Measurements from ENCODE around the gene APBB1IP. TPM values are rescaled to one million over a fixed set of nuclear protein-coding genes. Genes with fewer than 3 reads are reported as not detected.

The APBB1IP gene
- total and polyA plus RNA-seq, 11 donors = 0.81 to 19.6 (median 1.7) TPM

DNA sequence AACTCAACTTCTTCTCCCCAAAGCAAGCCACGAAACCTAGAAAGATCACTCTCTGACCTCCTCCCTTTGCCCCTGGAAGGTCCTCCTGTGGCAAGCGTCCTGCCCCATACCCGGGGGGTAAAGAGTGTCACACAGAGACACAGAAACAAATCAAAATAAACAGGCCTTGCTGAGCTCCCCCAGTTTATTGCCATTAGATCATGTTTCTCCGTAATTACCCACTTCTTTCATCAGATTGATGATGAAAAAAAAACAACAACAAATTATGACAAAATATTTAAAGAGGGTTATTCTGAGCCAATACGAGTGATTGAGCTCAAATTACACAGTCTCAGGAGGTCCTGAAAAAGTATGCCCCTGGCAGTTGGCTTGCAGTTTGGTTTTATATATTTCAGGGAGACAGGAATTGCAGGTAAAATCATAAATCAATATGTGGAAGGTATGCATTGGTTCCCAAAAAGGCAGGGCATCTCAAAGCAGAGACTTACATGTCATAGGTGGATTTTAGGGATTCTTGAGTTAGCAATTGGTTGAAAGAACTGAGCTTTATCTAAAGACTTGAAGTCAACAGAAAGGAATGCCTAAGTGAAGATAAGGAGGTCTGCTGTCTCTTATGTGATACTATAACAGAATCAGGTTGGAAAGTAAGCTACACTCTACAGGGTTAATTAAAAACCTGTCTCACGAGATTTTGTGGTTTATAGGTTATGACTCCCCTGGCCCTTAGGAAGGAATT, 86.2 kb downstream of the APBB1IP start:
- Histone ChIP-seq H3K27me3 (no peaks in the 10 kb centered on the region), H3K27ac (no peak overlapping the region), H3K4me3 (no peak overlapping the region), H3K9me3 (peaks cover 0 to 10% (median 0%) of the 10 kb centered on the region in 12 donors), H3K4me1 (peaks cover 0 to 17% (median 0%) of the 10 kb centered on the region in 12 donors), H3K36me3 (peaks cover 0 to 35% (median 0%) of the 10 kb centered on the region in 9 donors)
- intact Hi-C loops (cut with DNase I) = no loop called here
- no peak for TF ChIP-seq POLR2A (IDR thresholded peaks at IDR 0.05)
- TF ChIP-seq, protein P1, sequence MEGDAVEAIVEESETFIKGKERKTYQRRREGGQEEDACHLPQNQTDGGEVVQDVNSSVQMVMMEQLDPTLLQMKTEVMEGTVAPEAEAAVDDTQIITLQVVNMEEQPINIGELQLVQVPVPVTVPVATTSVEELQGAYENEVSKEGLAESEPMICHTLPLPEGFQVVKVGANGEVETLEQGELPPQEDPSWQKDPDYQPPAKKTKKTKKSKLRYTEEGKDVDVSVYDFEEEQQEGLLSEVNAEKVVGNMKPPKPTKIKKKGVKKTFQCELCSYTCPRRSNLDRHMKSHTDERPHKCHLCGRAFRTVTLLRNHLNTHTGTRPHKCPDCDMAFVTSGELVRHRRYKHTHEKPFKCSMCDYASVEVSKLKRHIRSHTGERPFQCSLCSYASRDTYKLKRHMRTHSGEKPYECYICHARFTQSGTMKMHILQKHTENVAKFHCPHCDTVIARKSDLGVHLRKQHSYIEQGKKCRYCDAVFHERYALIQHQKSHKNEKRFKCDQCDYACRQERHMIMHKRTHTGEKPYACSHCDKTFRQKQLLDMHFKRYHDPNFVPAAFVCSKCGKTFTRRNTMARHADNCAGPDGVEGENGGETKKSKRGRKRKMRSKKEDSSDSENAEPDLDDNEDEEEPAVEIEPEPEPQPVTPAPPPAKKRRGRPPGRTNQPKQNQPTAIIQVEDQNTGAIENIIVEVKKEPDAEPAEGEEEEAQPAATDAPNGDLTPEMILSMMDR (IDR thresholded peaks at IDR 0.05) = no peak
- WGBS, 4 donors = 45 to 51% (median 46%) methylated on average over 6 of the region's 6 CpGs
- ATAC-seq (no peak), DNase-seq (no peak)

DNA sequence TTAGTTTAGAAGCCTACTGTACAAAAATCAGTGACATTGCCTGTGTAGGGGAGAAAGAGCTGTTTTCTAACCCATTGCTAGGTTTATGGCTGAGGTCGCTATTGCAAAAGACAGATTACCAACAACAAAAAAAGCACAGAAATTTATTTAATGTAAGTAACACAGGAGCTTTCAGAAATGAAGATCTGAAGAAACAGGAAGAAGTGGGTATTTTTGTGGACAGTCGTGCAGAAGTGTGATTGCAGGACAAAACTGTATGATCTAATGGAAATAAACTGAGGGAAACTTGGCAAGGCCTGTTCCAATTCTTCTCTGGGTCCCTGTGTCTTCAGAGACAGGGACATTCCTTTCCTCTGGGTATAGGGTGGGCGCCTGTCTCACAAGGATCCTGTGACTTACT, 87.4 kb downstream of the APBB1IP start:
- H3K36me3 ChIP-seq = peaks cover 0 to 36% (median 0%) of the 10 kb centered on the region in 9 donors
- H3K27me3 ChIP-seq = no peaks in the 10 kb centered on the region
- peaks cover 0 to 19% (median 0%) of the 10 kb centered on the region in 12 donors for H3K4me1 ChIP-seq
- peak overlapping the region in 1 of 12 donors; percentile 24 for H3K27ac ChIP-seq
- H3K4me3 ChIP-seq = no peak overlapping the region
- ATAC-seq (no peak), DNase-seq (no peak)
- intact Hi-C loops (cut with DNase I) = no loop called here
- H3K9me3 ChIP-seq = no peaks in the 10 kb centered on the region
- WGBS, 4 donors = 55 to 61% (median 59%) methylated on average over 3 of the region's 3 CpGs
- TF ChIP-seq POLR2A (IDR thresholded peaks at IDR 0.05) = no peak
- TF ChIP-seq, protein P1 (IDR thresholded peaks at IDR 0.05) = no peak

DNA sequence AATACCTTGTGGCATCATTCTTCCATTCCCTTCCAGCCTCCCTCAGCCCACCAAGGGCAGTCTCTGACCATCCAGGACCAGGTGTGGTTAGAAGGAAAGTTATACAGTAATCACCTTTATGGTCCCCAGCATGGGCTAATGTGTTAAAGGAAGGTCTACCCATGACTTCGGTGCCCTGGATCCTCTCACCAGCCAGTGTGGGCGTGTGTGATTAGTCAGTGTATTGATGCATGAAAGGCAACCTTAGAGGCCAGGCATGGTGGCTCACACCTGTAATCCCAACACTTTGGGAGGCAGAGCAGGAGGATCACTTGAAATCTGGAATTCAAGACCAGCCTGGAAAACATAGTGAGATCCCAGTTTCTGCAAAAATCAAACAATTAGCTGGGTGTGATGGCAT, 88.9 kb downstream of the APBB1IP start:
- H3K27ac ChIP-seq = no peak overlapping the region
- WGBS, 4 donors = 79 to 93% (median 84%) methylated on average over 2 of the region's 2 CpGs
- H3K9me3 ChIP-seq = no peaks in the 10 kb centered on the region
- no peaks in the 10 kb centered on the region for H3K27me3 ChIP-seq
- H3K4me3 ChIP-seq = no peak overlapping the region
- intact Hi-C loops (cut with DNase I) = no loop called here
- H3K4me1 ChIP-seq = peaks cover 0 to 19% (median 0%) of the 10 kb centered on the region in 12 donors
- ATAC-seq (no peak), DNase-seq (no peak)
- TF ChIP-seq, protein P1 (IDR thresholded peaks at IDR 0.05) = no peak
- no peak for TF ChIP-seq POLR2A (IDR thresholded peaks at IDR 0.05)
- peaks cover 0 to 38% (median 0%) of the 10 kb centered on the region in 9 donors for H3K36me3 ChIP-seq

DNA sequence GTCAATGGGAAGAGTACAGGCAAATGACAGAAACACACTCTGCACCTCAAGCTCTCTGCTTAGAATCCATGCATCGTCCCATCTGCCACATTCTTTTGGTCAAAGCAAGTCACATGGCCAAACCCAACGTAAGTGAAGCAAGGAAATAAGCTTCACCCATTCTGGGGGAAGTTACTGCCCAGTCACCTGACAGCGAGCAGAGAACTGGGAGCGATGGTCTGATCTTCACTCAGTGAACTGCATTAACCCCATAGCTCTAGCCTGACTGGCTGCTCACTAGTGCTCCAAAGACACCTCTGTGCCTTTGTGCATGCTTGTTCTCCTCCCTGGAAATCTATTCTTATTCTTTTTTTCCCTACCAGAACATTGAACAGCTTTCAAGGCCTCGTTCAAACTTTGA, 89.9 kb downstream of the APBB1IP start:
- Histone ChIP-seq H3K36me3 (peaks cover 0 to 48% (median 0%) of the 10 kb centered on the region in 9 donors), H3K27ac (peak overlapping the region in 1 of 12 donors; percentile 18), H3K27me3 (no peaks in the 10 kb centered on the region), H3K4me3 (no peak overlapping the region), H3K4me1 (peaks cover 0 to 19% (median 0%) of the 10 kb centered on the region in 12 donors), H3K9me3 (no peaks in the 10 kb centered on the region)
- 76 to 88% (median 78%) methylated on average over 5 of the region's 5 CpGs for WGBS, 4 donors
- no peak for DNase-seq
- TF ChIP-seq, protein P1 (IDR thresholded peaks at IDR 0.05) = no peak
- TF ChIP-seq POLR2A (IDR thresholded peaks at IDR 0.05) = no peak
- no peak for ATAC-seq
- intact Hi-C loops (cut with DNase I) = no loop called here

All from heart left ventricle (tissue), 16 donors.